Amniotic epithelial cell (primary cell): ENCODE measurements around the gene AKR1C1.
"Not testable (repeated sequence)": the region's sequence is repeated elsewhere in the genome, so short reads cannot be mapped to it uniquely, and the experiment has no call there.

Source experiments
- DNase-seq: peaks from one replicate; pipeline ENCODE4 v3.0.0-alpha.2; 2010; ENCODE audit warnings: low read depth

AKR1C1 gene

DNA sequence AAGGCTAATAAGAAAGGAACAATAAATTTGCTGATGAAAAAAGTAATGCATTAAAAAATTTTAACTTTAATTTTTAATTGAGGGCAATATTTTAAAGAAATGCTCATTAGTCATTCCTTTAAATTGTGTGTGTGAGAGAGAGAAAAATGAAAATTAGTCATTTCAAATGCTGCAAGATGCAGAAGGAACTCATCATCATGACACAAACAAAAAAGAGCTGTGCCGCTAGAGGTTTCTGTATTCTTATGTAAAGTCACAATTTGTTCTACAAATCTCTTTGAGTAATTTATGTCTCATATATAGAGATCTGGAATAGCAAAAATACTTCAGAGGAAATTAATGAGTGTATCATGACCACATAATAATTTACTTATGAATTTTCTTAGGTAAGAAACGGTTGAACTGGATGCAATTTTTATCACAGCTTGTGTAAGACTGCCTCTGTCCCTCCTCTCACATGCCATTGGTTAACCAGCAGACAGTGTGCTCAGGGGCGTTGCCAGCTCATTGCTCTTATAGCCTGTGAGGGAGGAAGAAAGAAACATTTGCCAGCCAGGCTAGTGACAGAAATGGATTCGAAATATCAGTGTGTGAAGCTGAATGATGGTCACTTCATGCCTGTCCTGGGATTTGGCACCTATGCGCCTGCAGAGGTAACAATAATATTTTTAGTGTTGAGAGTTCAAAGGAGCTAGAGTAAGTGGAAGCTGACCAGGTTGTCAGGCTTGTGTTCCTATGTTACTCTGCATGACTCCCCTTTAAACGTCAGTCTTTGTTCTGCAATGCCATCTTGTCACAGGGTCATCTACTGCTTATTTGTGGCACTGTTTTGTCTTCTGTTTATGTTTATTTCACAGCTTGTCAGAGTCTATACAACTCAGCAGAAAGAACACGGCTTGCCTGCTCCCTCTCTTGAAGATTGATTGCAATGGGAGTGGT, at the start of gene AKR1C1:
AKR1C1 (plus strand) TSS at position 540 of the 939 bp plus-strand sequence; CDS start at position 570, 30 bp downstream.
- DNase-seq, result peak; percentile 43

DNA sequence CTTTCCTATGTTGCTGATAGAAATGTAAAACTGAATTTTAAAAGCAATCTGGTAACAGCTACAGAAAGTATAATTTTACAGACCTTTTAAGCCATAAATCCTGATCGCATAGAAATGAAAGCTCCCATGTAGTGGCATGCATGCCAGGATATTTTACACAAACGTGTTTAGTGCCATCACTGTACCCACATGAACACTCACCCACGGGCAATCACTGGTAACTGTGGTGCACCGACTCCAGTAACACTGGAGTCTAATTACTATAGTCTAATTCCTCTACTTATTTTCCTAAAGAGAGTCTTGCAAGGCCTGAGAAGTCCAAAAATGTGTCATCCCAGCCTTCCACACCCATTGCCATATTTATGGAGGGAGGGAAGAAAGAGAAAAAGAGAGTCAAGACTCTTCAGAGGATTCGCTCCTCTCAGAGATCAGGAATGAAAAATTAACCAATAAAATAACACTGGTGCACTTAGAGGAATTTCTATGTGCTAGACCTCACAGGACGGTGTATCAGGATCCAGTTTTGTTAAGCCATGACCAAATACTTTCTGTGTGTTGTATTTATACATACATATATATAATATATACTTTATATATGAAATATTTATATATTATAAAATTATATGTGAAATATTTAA, 48.9 kb upstream of the AKR1C1 start:
- DNase-seq, result no peak

DNA sequence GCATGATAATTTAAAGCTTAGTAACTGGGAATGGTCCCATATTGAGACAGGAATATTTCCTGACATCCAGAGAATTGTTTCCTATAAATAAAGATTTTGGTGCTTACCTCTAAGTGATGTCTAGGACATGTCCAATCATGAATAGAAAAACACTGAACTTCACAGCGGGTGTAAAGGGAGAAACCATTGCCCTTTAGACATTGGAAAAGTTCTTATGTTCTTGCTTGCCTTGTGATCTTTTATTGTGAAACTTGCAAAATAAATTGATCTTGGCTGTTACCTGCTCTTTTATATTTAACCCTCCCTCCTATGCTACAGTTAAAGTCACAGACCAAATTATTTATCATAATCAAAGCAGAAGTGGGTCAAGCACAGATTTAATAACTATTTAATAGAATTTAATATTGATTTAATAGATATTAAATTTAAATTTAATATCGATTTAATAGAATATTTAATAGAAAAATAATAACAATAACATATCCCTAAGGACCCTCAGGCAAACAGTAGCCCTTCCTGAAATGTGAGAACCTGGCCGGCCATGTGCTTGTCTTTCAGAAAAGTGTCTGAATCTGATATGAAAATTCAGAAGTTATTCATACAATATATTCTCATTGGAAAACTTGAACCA, 47.0 kb upstream of the AKR1C1 start:
- DNase-seq, result no peak

DNA sequence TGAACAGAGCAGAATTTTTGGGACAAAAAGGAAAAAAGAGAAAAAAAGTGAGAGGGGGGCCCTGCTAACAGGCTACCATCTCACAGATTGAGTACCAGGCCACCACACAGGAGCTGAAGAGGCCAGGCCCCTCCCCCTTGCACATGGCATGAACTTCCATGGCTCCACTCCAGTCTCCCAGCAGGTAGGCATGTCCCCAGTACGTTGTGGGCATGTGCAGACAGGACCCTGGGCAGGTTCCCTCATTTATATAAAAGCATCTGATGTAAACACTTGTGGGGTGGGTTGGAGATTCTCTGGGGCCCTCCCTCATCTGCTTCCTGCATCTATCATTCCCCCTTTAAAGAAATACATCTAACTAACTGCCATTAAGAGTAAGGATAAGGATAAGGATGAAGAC, 45.0 kb upstream of the AKR1C1 start:
- DNase-seq, result no peak

DNA sequence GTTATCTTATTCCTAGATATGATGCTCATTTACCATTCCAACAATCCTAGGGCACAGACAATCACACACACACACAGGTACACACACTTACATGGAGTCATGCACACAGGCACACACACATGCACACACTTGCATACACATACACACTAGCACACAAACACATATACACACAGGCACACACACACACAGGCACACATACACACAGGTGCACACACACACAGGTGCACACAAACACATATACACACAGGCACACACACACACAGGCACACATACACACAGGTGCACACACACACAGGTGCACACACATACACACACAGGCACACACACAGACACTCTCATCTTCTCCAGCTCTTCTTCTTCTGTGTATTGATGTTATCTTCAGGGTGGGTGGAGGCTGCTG, 38.7 kb upstream of the AKR1C1 start:
- not testable (repeated sequence) for DNase-seq

DNA sequence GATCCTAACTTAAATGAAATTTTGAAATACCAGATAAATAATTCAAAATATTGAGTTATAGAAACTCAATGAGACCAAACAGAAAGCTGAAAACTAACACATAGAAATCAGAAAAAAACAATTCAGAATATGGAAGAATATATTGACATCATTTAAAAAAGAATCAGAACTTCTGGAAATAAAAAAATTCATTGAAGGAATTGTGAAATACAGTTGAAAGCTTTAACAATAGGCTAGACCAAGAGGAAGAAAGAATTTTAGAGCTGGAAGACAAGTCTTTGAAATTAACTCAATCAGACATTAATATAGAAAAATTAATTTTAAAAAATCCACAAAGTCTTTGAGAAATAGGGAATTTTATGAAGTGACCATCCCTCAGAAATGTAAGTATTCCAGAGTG, 36.8 kb upstream of the AKR1C1 start:
- DNase-seq, result no peak

GRCh38 chr10:4931587-4931986, 31.6 kb upstream of the AKR1C1 start:
- DNase-seq, result no peak

DNA sequence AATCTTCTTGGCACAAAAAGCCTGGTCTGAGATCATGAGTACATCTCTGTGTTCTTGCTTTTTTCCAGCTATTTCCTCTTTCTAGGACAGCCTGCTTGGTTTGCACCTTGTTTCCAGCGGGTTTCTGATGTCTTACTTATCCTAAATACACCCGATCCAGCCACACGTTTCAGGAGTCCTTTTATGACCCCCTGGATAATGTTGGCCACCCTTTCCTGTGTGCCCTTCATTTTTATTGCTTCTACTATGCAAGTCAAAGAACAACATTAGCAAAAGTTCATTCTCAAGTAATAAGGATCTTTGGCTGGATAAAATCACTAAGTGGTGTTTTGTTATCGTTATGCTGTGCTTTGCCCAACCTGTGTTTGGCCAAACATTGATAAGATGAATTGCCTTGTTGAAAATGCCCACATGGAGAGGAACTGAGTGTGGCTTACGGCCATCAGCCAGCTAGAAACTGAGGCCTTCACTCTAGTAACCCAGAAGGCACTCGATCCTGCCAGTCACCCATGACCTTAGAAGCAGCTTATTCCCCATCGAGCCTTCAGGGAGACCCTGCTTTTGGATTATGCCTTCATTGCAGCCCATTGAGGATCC, 28.7 kb upstream of the AKR1C1 start:
- DNase-seq, result no peak

DNA sequence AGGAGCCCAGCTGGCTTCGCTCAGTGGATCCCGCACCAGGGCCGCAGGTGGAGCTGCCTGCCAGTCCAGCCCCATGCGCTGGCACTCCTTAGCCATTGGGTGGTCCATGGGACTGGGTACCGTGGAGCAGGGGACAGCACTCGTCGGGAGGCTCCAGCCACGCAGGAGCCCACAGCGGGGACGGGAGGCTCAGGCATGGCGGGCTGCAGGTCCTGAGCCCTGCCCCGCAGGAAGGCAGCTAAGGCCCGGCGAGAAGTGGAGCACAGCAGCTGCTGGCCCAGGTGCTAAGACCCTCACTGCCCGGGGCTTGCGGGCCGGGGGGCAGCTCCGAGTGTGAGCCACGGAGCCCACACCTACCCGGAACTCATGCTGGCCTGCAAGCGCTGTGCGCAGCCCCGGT, 25.9 kb upstream of the AKR1C1 start:
- DNase-seq, result no peak

GRCh38 chr10:4939224-4940072, 23.8 kb upstream of the AKR1C1 start:
- no peak for DNase-seq

DNA sequence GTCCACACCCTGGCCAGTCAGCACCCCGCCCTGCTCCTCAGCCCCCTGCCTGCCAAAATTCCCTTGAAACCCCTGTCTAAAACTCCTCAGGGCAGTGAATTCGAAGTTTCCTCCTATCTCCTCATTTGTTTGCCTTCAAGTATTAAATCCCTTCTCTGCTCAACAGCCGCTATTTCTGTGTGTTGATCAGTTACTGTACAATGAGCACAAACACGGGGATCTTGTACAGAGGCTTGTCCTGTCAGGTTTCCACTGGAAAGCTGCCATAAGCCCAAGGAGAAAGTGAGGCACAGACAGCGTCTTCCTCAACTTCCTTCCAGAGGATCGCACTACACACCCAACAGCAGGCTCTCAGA, 23.2 kb upstream of the AKR1C1 start:
- DNase-seq, result not testable (repeated sequence)

GRCh38 chr10:4940909-4941308, 22.3 kb upstream of the AKR1C1 start:
- not testable (repeated sequence) for DNase-seq

GRCh38 chr10:4941540-4942330, 21.5 kb upstream of the AKR1C1 start:
- no peak for DNase-seq

GRCh38 chr10:4942931-4943330, 20.3 kb upstream of the AKR1C1 start:
- DNase-seq, result peak; percentile 39

- DNase-seq, result not testable (repeated sequence)
These were observed 19.8 kb upstream of the AKR1C1 start for GRCh38 chr10:4943416-4943815.

GRCh38 chr10:4943821-4944220, 19.4 kb upstream of the AKR1C1 start:
- no peak for DNase-seq

DNA sequence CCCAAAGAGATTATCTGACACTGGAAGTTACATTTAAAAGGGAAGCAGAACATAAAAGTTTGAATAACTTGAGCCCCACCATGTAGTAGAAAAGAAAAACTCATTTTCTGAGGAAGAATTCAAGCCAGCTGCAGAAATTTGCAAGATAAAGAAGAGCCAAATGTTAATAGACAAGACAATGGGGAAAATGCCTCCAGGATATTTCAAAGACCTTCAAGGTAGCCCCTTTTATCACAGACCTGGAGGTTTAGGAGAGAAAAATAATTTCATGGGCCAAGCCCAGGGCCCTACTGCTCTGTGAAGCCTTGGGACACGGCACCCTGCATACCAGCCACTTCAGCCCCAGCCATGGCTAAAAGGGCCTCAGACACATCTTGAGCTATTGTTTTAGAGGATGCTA, 18.4 kb upstream of the AKR1C1 start:
- no peak for DNase-seq

GRCh38 chr10:4945766-4946717, 17.2 kb upstream of the AKR1C1 start:
- DNase-seq, result no peak

DNA sequence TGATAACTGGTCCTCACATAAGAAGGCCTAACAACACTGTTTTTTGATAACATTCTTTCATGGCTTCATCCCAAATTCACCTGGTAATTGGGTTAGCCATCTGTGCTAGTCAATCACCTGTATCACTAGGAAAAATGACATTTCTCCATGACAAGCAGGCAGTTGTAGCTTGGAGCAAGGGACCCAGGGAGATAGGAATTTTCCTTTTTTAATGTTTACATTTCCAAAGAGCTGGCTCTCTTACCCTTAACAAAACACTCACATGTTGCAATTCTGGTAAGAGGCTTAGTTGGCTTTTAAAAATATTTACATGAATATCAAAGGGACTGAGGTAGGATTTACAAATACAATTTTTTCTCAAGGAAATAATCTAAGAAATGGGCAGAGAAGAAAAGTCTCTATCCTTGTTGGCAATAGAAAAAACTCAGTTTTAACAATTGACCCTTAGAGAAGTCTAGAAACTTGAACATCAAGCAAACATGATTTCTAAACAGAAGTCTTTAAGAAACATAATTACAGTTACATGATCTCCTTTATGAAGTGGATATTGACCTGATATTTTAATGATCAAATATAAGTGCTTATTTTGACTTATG, 16.1 kb upstream of the AKR1C1 start:
- peak; percentile 24 for DNase-seq
